HG03457 (cell line): ENCODE data around the gene RAET1E.

ENCODE experiments used
- ATAC-seq: cut with Tn5 transposase; IDR thresholded peaks from one replicate; pipeline ENCODE4 v1.9.1; 2021; ENCODE audit warnings: moderate number of reproducible peaks; ENCODE audit not compliant: unreplicated experiment

Gene RAET1E

GRCh38 chr6:149891259-149891658 is 6.7 kb downstream of the RAET1E start:
- ATAC-seq = no peak

GRCh38 chr6:149890629-149891045 is 7.3 kb downstream of the RAET1E start:
- no peak for ATAC-seq

- no peak for ATAC-seq
Observed at GRCh38 chr6:149889326-149889725, 8.6 kb downstream of the RAET1E start.

- no peak for ATAC-seq
Observed at GRCh38 chr6:149888659-149889058, 9.3 kb downstream of the RAET1E start.

GRCh38 chr6:149888093-149888492 is 9.8 kb downstream of the RAET1E start:
- no peak for ATAC-seq

GRCh38 chr6:149887343-149887742 is 10.6 kb downstream of the RAET1E start:
- no peak for ATAC-seq

GRCh38 chr6:149885888-149886287 is 12.0 kb downstream of the RAET1E start:
- ATAC-seq = no peak

GRCh38 chr6:149884617-149885016 is 13.3 kb downstream of the RAET1E start:
- no peak for ATAC-seq

GRCh38 chr6:149884215-149884614 is 13.7 kb downstream of the RAET1E start:
- ATAC-seq = no peak

- no peak for ATAC-seq
Observed at GRCh38 chr6:149881860-149882259, 16.1 kb downstream of the RAET1E start.

GRCh38 chr6:149881066-149881766 is 16.7 kb downstream of the RAET1E start:
- no peak for ATAC-seq

- ATAC-seq = no peak
Observed at GRCh38 chr6:149877659-149878058, 20.3 kb downstream of the RAET1E start.

- no peak for ATAC-seq
Observed at GRCh38 chr6:149876241-149876933, 21.5 kb downstream of the RAET1E start.

GRCh38 chr6:149872233-149872632 is 25.7 kb downstream of the RAET1E start:
- no peak for ATAC-seq

- no peak for ATAC-seq
Observed at GRCh38 chr6:149871182-149871581, 26.7 kb downstream of the RAET1E start.

GRCh38 chr6:149869275-149869892 is 28.5 kb downstream of the RAET1E start:
- ATAC-seq = no peak

- no peak for ATAC-seq
Observed at GRCh38 chr6:149867876-149868640, 29.9 kb downstream of the RAET1E start.

GRCh38 chr6:149864578-149865535 is 33.1 kb downstream of the RAET1E start:
- no peak for ATAC-seq

- peak; percentile 75 for ATAC-seq
Observed at GRCh38 chr6:149863698-149864577, 34.0 kb downstream of the RAET1E start, which contains the start of gene LRP11. TSS of gene LRP11 (minus strand) at chr6:149864359. CDS start at chr6:149864020, 339 bp downstream.
